ENCODE results near the gene UGT1A8. TPM values are rescaled to one million over a fixed set of nuclear protein-coding genes. Genes with fewer than 3 reads are reported as not detected.

The UGT1A8 gene
- total and polyA plus RNA-seq, 10 donors, result not detected

GRCh38 chr2:233764264-233764663 is 146.8 kb downstream of the UGT1A8 start:
- WGBS, 5 donors, result 66 to 78% (median 76%) methylated on average over 7 of the region's 7 CpGs

GRCh38 chr2:233764761-233765160 is 147.3 kb downstream of the UGT1A8 start:
- no peak for TF ChIP-seq POLR2AphosphoS5 (IDR thresholded peaks at IDR 0.05)
- Histone ChIP-seq H3K27ac (no peak overlapping the region), H3K4me1 (no peaks in the 10 kb centered on the region), H3K9me3 (no peaks in the 10 kb centered on the region), H3K36me3 (no peaks in the 10 kb centered on the region), H3K27me3 (replicated peaks in 1 of 7) (peaks cover 0 to 29% (median 0%) of the 10 kb centered on the region in 7 donors), H3K4me3 (no peak overlapping the region)
- intact Hi-C loops (cut with DNase I; ENCODE audit: low total_unique reads), result no loop called here
- no peak for DNase-seq
- 39 to 65% (median 53%) methylated on average over 3 of the region's 3 CpGs for WGBS, 5 donors

More at GRCh38 chr2:233764264-233764663, 146.8 kb downstream of the UGT1A8 start:
- Histone ChIP-seq H3K9me3 (no peaks in the 10 kb centered on the region), H3K27me3 (replicated peaks in 1 of 7) (peaks cover 0 to 29% (median 0%) of the 10 kb centered on the region in 7 donors), H3K27ac (no peak overlapping the region), H3K36me3 (no peaks in the 10 kb centered on the region), H3K4me1 (no peaks in the 10 kb centered on the region), H3K4me3 (no peak overlapping the region)
- TF ChIP-seq CTCF (IDR thresholded peaks at IDR 0.05 in 8 of 11, conservative IDR thresholded peaks at IDR 0.05 in 3 of 11) (no peak), POLR2A (IDR thresholded peaks at IDR 0.05) (no peak), POLR2AphosphoS5 (IDR thresholded peaks at IDR 0.05) (no peak)
- intact Hi-C loops (cut with DNase I; ENCODE audit: low total_unique reads), result no loop called here
- no peak for DNase-seq

- no peaks in the 10 kb centered on the region for H3K9me3 ChIP-seq
- H3K4me1 ChIP-seq, result no peaks in the 10 kb centered on the region
- H3K36me3 ChIP-seq, result no peaks in the 10 kb centered on the region
- peaks cover 0 to 29% (median 0%) of the 10 kb centered on the region in 7 donors for H3K27me3 ChIP-seq (replicated peaks in 1 of 7)
- no peak overlapping the region for H3K4me3 ChIP-seq
- WGBS, 5 donors, result 74 to 81% (median 80%) methylated on average over 4 of the region's 4 CpGs
- intact Hi-C loops (cut with DNase I; ENCODE audit: low total_unique reads), result no loop called here
- TF ChIP-seq CTCF (IDR thresholded peaks at IDR 0.05 in 8 of 11, conservative IDR thresholded peaks at IDR 0.05 in 3 of 11) (no peak), POLR2A (IDR thresholded peaks at IDR 0.05) (no peak), POLR2AphosphoS5 (IDR thresholded peaks at IDR 0.05) (no peak)
- no peak for DNase-seq
- no peak overlapping the region for H3K27ac ChIP-seq
Measured at GRCh38 chr2:233766416-233766815, 149.0 kb downstream of the UGT1A8 start.

- Histone ChIP-seq H3K9me3 (no peaks in the 10 kb centered on the region), H3K27ac (no peak overlapping the region), H3K4me1 (no peaks in the 10 kb centered on the region), H3K27me3 (replicated peaks in 1 of 7) (peaks cover 0 to 29% (median 0%) of the 10 kb centered on the region in 7 donors), H3K4me3 (no peak overlapping the region), H3K36me3 (no peaks in the 10 kb centered on the region)
- TF ChIP-seq CTCF (IDR thresholded peaks at IDR 0.05 in 8 of 11, conservative IDR thresholded peaks at IDR 0.05 in 3 of 11), result no peak
- TF ChIP-seq POLR2AphosphoS5 (IDR thresholded peaks at IDR 0.05), result no peak
- TF ChIP-seq POLR2A (IDR thresholded peaks at IDR 0.05), result no peak
- 73 to 82% (median 76%) methylated on average over 4 of the region's 4 CpGs for WGBS, 5 donors
- intact Hi-C loops (cut with DNase I; ENCODE audit: low total_unique reads), result no loop called here
- DNase-seq, result no peak
Measured at GRCh38 chr2:233768076-233768475, 150.6 kb downstream of the UGT1A8 start.

- 88 to 93% (median 92%) methylated on average over 9 of the region's 9 CpGs for WGBS, 5 donors
- no peak for TF ChIP-seq CTCF (IDR thresholded peaks at IDR 0.05 in 8 of 11, conservative IDR thresholded peaks at IDR 0.05 in 3 of 11)
- no peak for TF ChIP-seq POLR2A (IDR thresholded peaks at IDR 0.05)
- no peak for TF ChIP-seq POLR2AphosphoS5 (IDR thresholded peaks at IDR 0.05)
- intact Hi-C loops (cut with DNase I; ENCODE audit: low total_unique reads), result no loop called here
Measured at GRCh38 chr2:233769260-233769659, 151.8 kb downstream of the UGT1A8 start.

More at GRCh38 chr2:233769260-233769659, 151.8 kb downstream of the UGT1A8 start:
- Histone ChIP-seq H3K9me3 (no peaks in the 10 kb centered on the region), H3K27me3 (replicated peaks in 1 of 7) (peaks cover 0 to 24% (median 0%) of the 10 kb centered on the region in 7 donors), H3K4me3 (no peak overlapping the region), H3K27ac (no peak overlapping the region), H3K36me3 (no peaks in the 10 kb centered on the region), H3K4me1 (no peaks in the 10 kb centered on the region)
- DNase-seq, result no peak

Measured in spleen (tissue), 11 donors.